MM.1S (cell line): ENCODE results near the gene NOS1.

Source experiments
- DNase-seq: peaks from one replicate; pipeline ENCODE4 v3.0.0-alpha.2; 2015
- H2AFZ ChIP-seq: fragments of 300-600 bp; sonication (generic); 2 replicates; pipeline ENCODE4 v1.6.0; 2016; ENCODE audit warnings: antibody characterized with exemption, low read length
- H3F3A ChIP-seq: fragments of 300-600 bp; sonication (generic); 2 replicates; pipeline ENCODE4 v1.6.1; 2016; ENCODE audit warnings: mild to moderate bottlenecking, antibody characterized with exemption, low read length, moderate library complexity, mixed read lengths; ENCODE audit not compliant: insufficient read depth
- H3K27ac ChIP-seq: fragments of 300-600 bp; sonication (generic); 2 replicates; pipeline ENCODE4 v1.5.1; 2016; ENCODE audit warnings: mild to moderate bottlenecking, low read length
- H3K27me3 ChIP-seq: fragments of 300-600 bp; sonication (generic); replicated peaks from 2 replicates; pipeline ENCODE4 v1.6.0; 2016; ENCODE audit warnings: low read length; ENCODE audit not compliant: insufficient read depth
- H3K36me3 ChIP-seq: fragments of 300-600 bp; sonication (generic); replicated peaks from 2 replicates; pipeline ENCODE4 v1.6.1; 2016; ENCODE audit warnings: mild to moderate bottlenecking, low read length, mixed read lengths; ENCODE audit not compliant: insufficient read depth
- H3K4me1 ChIP-seq: fragments of 300-600 bp; sonication (generic); 2 replicates; pipeline ENCODE4 v1.6.1; 2016; ENCODE audit warnings: low read length, mixed read lengths
- H3K4me2 ChIP-seq: fragments of 300-600 bp; sonication (generic); 2 replicates; pipeline ENCODE4 v1.6.0; 2016; ENCODE audit warnings: low read depth, low read length
- H3K4me3 ChIP-seq: fragments of 300-600 bp; sonication (generic); 2 replicates; pipeline ENCODE4 v1.5.1; 2016; ENCODE audit warnings: low read length, mixed read lengths
- H3K79me2 ChIP-seq: fragments of 300-600 bp; sonication (generic); 2 replicates; pipeline ENCODE4 v1.6.1; 2016; ENCODE audit warnings: mixed run types, low read length, mixed read lengths
- H3K9ac ChIP-seq: fragments of 300-600 bp; sonication (generic); 2 replicates; pipeline ENCODE4 v1.6.1; 2016; ENCODE audit warnings: low read length, mixed read lengths
- H3K9me2 ChIP-seq: fragments of 300-600 bp; sonication (generic); replicated peaks from 2 replicates; pipeline ENCODE4 v1.6.1; 2016; ENCODE audit warnings: mild to moderate bottlenecking, low read length, mixed read lengths; ENCODE audit not compliant: insufficient read depth
- H3K9me3 ChIP-seq: fragments of 300-600 bp; sonication (generic); replicated peaks from 2 replicates; pipeline ENCODE4 v1.6.1; 2016; ENCODE audit warnings: mild to moderate bottlenecking, low read length, mixed read lengths; ENCODE audit not compliant: insufficient read depth
- H4K20me1 ChIP-seq: fragments of 300-600 bp; sonication (generic); 2 replicates; pipeline ENCODE4 v1.6.1; 2016; ENCODE audit warnings: mild to moderate bottlenecking, low read length, moderate library complexity, mixed read lengths; ENCODE audit not compliant: insufficient read depth
- EZH2 ChIP-seq: fragments of 300-600 bp; sonication (generic); optimal IDR thresholded peaks from 2 replicates; pipeline ENCODE3; 2017; ENCODE audit warnings: low read depth, mild to moderate bottlenecking, antibody characterized with exemption, low read length, mixed read lengths
- EZH2phosphoT487 ChIP-seq: fragments of 300-600 bp; sonication (generic); IDR thresholded peaks from 2 replicates; pipeline ENCODE4 v1.6.1; 2018; ENCODE audit warnings: antibody characterized with exemption, low read length
- TF ChIP-seq, protein P1 (sequence below): fragments of 300-600 bp; sonication (generic); IDR thresholded peaks from 2 replicates; pipeline ENCODE4 v1.5.1; 2016; ENCODE audit warnings: antibody characterized with exemption, low read length, mixed read lengths

NOS1 gene

DNA sequence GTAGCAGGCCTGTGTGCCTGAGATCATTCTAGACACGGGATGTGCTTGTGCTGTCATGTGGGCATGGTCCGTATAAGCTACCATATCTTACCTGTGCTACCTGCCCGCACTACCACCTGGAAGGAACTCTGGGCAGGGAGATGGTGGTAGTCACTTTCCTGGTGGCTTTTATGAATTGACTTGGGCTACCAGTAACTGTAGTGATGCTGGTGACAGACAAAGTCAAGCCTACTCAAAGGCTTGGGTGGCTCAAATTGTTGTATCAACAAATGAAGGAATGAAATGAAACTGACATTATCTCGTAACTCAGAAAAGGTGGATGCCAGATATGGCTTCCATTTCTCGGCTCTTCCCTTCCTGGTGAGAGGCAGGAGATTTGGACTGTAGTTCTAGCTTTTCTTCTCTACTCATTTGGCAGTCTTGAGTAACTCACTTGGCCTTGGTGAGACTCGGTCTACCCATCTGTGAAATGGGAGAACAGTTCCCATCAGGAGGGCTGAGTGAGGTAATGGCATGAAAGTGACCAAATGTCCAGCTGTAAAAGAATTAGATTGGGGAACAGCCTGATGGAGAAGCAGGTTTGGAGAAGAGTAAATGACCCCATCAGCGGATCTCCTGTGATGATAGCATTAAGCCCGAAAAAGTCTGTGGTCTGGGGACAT is 81.3 kb downstream of the NOS1 start:
- no peaks in the 10 kb centered on the region; the same call in 1 of the 2 replicates for H3K27me3 ChIP-seq
- no peak overlapping the region for H3K9ac ChIP-seq
- no peak overlapping the region for H3K4me3 ChIP-seq
- no peak for DNase-seq
- no peaks in the 10 kb centered on the region for H3K36me3 ChIP-seq
- H2AFZ ChIP-seq: no peak overlapping the region
- TF ChIP-seq EZH2: no peak
- H3K79me2 ChIP-seq: no peaks in the 10 kb centered on the region
- no peaks in the 10 kb centered on the region for H4K20me1 ChIP-seq
- no peaks in the 10 kb centered on the region for H3K9me2 ChIP-seq
- H3F3A ChIP-seq: no peaks in the 10 kb centered on the region
- no peak overlapping the region for H3K27ac ChIP-seq
- no peak overlapping the region for H3K4me2 ChIP-seq
- H3K4me1 ChIP-seq: no peaks in the 10 kb centered on the region
- H3K9me3 ChIP-seq: no peaks in the 10 kb centered on the region

- no peaks in the 10 kb centered on the region; the same call in 1 of the 2 replicates for H3K27me3 ChIP-seq
- H3K9me3 ChIP-seq: no peaks in the 10 kb centered on the region
- no peak for DNase-seq
- H3K36me3 ChIP-seq: no peaks in the 10 kb centered on the region
- no peak overlapping the region for H3K4me2 ChIP-seq
- no peak overlapping the region for H3K9ac ChIP-seq
- H3F3A ChIP-seq: no peaks in the 10 kb centered on the region
- no peaks in the 10 kb centered on the region for H3K9me2 ChIP-seq
- no peaks in the 10 kb centered on the region for H4K20me1 ChIP-seq
- no peak overlapping the region for H3K27ac ChIP-seq
- no peaks in the 10 kb centered on the region for H3K4me1 ChIP-seq
- H2AFZ ChIP-seq: no peak overlapping the region
- TF ChIP-seq EZH2phosphoT487 (no peak), EZH2 (no peak)
- TF ChIP-seq, protein P1, sequence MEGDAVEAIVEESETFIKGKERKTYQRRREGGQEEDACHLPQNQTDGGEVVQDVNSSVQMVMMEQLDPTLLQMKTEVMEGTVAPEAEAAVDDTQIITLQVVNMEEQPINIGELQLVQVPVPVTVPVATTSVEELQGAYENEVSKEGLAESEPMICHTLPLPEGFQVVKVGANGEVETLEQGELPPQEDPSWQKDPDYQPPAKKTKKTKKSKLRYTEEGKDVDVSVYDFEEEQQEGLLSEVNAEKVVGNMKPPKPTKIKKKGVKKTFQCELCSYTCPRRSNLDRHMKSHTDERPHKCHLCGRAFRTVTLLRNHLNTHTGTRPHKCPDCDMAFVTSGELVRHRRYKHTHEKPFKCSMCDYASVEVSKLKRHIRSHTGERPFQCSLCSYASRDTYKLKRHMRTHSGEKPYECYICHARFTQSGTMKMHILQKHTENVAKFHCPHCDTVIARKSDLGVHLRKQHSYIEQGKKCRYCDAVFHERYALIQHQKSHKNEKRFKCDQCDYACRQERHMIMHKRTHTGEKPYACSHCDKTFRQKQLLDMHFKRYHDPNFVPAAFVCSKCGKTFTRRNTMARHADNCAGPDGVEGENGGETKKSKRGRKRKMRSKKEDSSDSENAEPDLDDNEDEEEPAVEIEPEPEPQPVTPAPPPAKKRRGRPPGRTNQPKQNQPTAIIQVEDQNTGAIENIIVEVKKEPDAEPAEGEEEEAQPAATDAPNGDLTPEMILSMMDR: no peak
- H3K4me3 ChIP-seq: no peak overlapping the region
- H3K79me2 ChIP-seq: no peaks in the 10 kb centered on the region
These were observed 81.8 kb downstream of the NOS1 start for GRCh38 chr12:117279606-117280005.

- Histone ChIP-seq H3K79me2 (no peaks in the 10 kb centered on the region), H3K4me3 (no peak overlapping the region)
These were observed 83.6 kb downstream of the NOS1 start for GRCh38 chr12:117277875-117278274.

GRCh38 chr12:117273091-117273490 is 88.3 kb downstream of the NOS1 start:
- H3K27me3 ChIP-seq: no peaks in the 10 kb centered on the region
- no peak for TF ChIP-seq EZH2phosphoT487
- no peak for TF ChIP-seq EZH2
- TF ChIP-seq, protein P1: no peak
- H3K4me2 ChIP-seq: no peak overlapping the region
- no peaks in the 10 kb centered on the region for H3F3A ChIP-seq
- H3K4me3 ChIP-seq: no peak overlapping the region
- no peak overlapping the region for H2AFZ ChIP-seq
- no peaks in the 10 kb centered on the region for H4K20me1 ChIP-seq
- no peaks in the 10 kb centered on the region for H3K4me1 ChIP-seq
- H3K9me3 ChIP-seq: no peaks in the 10 kb centered on the region
- H3K9me2 ChIP-seq: no peaks in the 10 kb centered on the region
- H3K27ac ChIP-seq: no peak overlapping the region
- no peak for DNase-seq
- no peaks in the 10 kb centered on the region for H3K79me2 ChIP-seq
- no peaks in the 10 kb centered on the region for H3K36me3 ChIP-seq
- no peak overlapping the region for H3K9ac ChIP-seq

More at GRCh38 chr12:117277875-117278274, 83.6 kb downstream of the NOS1 start:
- no peak overlapping the region for H3K9ac ChIP-seq
- no peaks in the 10 kb centered on the region for H3K36me3 ChIP-seq
- no peaks in the 10 kb centered on the region; the same call in 1 of the 2 replicates for H3K27me3 ChIP-seq
- no peaks in the 10 kb centered on the region for H4K20me1 ChIP-seq
- no peak for TF ChIP-seq EZH2phosphoT487
- no peaks in the 10 kb centered on the region for H3F3A ChIP-seq
- no peaks in the 10 kb centered on the region for H3K9me2 ChIP-seq
- H3K4me1 ChIP-seq: no peaks in the 10 kb centered on the region
- H3K27ac ChIP-seq: no peak overlapping the region
- H2AFZ ChIP-seq: no peak overlapping the region
- DNase-seq: no peak
- no peaks in the 10 kb centered on the region for H3K9me3 ChIP-seq
- H3K4me2 ChIP-seq: no peak overlapping the region
